Keratinocyte (primary cell): ENCODE data around the gene TMCC1. TPM values are rescaled to one million over a fixed set of nuclear protein-coding genes. Genes with fewer than 3 reads are reported as not detected.

ENCODE experiments used
- DNase-seq: peaks from one replicate; pipeline ENCODE4 v3.0.0-alpha.2; 2011; ENCODE audit warnings: low read depth, missing footprints, low spot score
- FAIRE-seq: peaks from 2 replicates; lab custom pipeline; 2011; peaks lifted over from hg19 to GRCh38; lab: Jason Lieb, UNC
- H2AFZ ChIP-seq: 2 replicates; pipeline ENCODE4 v1.6.0; 2012; ENCODE audit warnings: low read length, control low read depth, inconsistent platforms; ENCODE audit not compliant: control insufficient read depth
- H3K27ac ChIP-seq: 2 replicates; pipeline ENCODE4 v1.5.1; 2011; ENCODE audit warnings: low read length; ENCODE audit not compliant: control insufficient read depth, insufficient read depth
- H3K27me3 ChIP-seq: 3 replicates; pipeline ENCODE4 v1.6.0; 2011; ENCODE audit warnings: low read length; ENCODE audit not compliant: control insufficient read depth, insufficient read depth; ENCODE audit errors: extremely low read depth
- H3K36me3 ChIP-seq, 2 experiments: 2 replicates in 1 of 2; 3 replicates in 1 of 2; pipeline ENCODE4 v1.5.1; 2011; ENCODE audit warnings: low read length in 2 of 2, mild to moderate bottlenecking in 1 of 2; ENCODE audit not compliant: control insufficient read depth in 2 of 2, insufficient read depth in 2 of 2; ENCODE audit errors: extremely low read depth in 1 of 2
- H3K4me1 ChIP-seq: 3 replicates; pipeline ENCODE4 v1.5.1; 2011; ENCODE audit warnings: low read length; ENCODE audit not compliant: control insufficient read depth, insufficient read depth; ENCODE audit errors: extremely low read depth
- H3K4me2 ChIP-seq: 3 replicates; pipeline ENCODE4 v1.6.0; 2011; ENCODE audit warnings: low read depth, low read length; ENCODE audit not compliant: control insufficient read depth, insufficient read depth; ENCODE audit errors: extremely low read depth
- H3K4me3 ChIP-seq, 3 experiments: fragments of 200-600 bp in 1 of 3; sonication (generic) in 1 of 3; 2 replicates in 2 of 3; 3 replicates in 1 of 3; pipeline ENCODE4 v1.5.1; 2011 to 2016; ENCODE audit warnings: low read length in 3 of 3, mild to moderate bottlenecking in 3 of 3, control low read depth in 2 of 3, inconsistent platforms in 1 of 3, low read depth in 1 of 3, mixed read lengths in 1 of 3, mixed run types in 1 of 3, moderate library complexity in 1 of 3; ENCODE audit not compliant: control insufficient read depth in 2 of 3, insufficient read depth in 2 of 3; ENCODE audit errors: extremely low read depth in 1 of 3
- H3K79me2 ChIP-seq: 2 replicates; pipeline ENCODE4 v1.6.0; 2012; ENCODE audit warnings: low read length; ENCODE audit not compliant: control insufficient read depth, insufficient read depth
- H3K9ac ChIP-seq: 3 replicates; pipeline ENCODE4 v1.6.0; 2011; ENCODE audit warnings: low read length; ENCODE audit not compliant: control insufficient read depth, insufficient read depth; ENCODE audit errors: extremely low read depth
- H3K9me1 ChIP-seq: 3 replicates; pipeline ENCODE4 v1.6.0; 2011; ENCODE audit warnings: low read length; ENCODE audit not compliant: control insufficient read depth, insufficient read depth; ENCODE audit errors: extremely low read depth
- H3K9me3 ChIP-seq: 2 replicates; pipeline ENCODE4 v1.5.1; 2012; ENCODE audit warnings: low read depth, low read length; ENCODE audit not compliant: control insufficient read depth
- H4K20me1 ChIP-seq: 3 replicates; pipeline ENCODE4 v1.6.0; 2011; ENCODE audit warnings: low read length; ENCODE audit not compliant: control insufficient read depth, insufficient read depth; ENCODE audit errors: extremely low read depth
- CTCF ChIP-seq, 3 experiments: IDR thresholded peaks in 1 of 3; conservative IDR thresholded peaks in 1 of 3; optimal IDR thresholded peaks in 1 of 3; 2 replicates in 2 of 3; 3 replicates in 1 of 3; pipeline versions ENCODE3 to v1.5.1; 2011; ENCODE audit warnings: low read length in 3 of 3, mild to moderate bottlenecking in 3 of 3, moderate library complexity in 2 of 3, control low read depth in 1 of 3, inconsistent platforms in 1 of 3; ENCODE audit not compliant: insufficient read depth in 2 of 3; ENCODE audit errors: extremely low read depth in 1 of 3
- EZH2 ChIP-seq: IDR thresholded peaks from one replicate; pipeline ENCODE4 v1.6.1; 2012; ENCODE audit warnings: inconsistent platforms, mild to moderate bottlenecking, low read length, moderate library complexity
- dilution Hi-C: fragments of 300-500 bp; cut with MboI; formaldehyde crosslinking; loops from one replicate; pipeline ENCODE4 v1.7.0; 2020; ENCODE audit warnings: low sequenced_read_pairs; ENCODE audit not compliant: extremely low pct_ligation_motif_present
- polyA plus RNA-seq, 5 experiments: library from polyadenylated mRNA; depleted of rRNA in 3 of 5; stranded (reverse) in 3 of 5; stranded (forward) in 1 of 5; unstranded in 1 of 5; fragments of >200 nt; gene quantifications; 1 replicate in 1 of 5; 2 replicates in 3 of 5; 3 replicates in 1 of 5; pipeline versions ENCODE4 v1.2.1 to v1.2.3, GENCODE V29; 2011 to 2012; ENCODE audit warnings: missing spikeins in 2 of 5, low read depth in 1 of 5, low replicate concordance in 1 of 5

TMCC1 gene
- polyA plus RNA-seq, 1 donor (not counting 4 experiments of a cell fraction or from before 2014, with no cell fraction given) = 27.7 TPM

GRCh38 chr3:129618186-129618820 is 275.2 kb downstream of the TMCC1 start:
- Histone ChIP-seq H3K79me2 (no peaks in the 10 kb centered on the region), H3K36me3 (no peaks in the 10 kb centered on the region), H4K20me1 (no peaks in the 10 kb centered on the region), H3K27ac (no peak overlapping the region), H3K9me1 (no peaks in the 10 kb centered on the region), H3K9me3 (no peaks in the 10 kb centered on the region), H3K4me3 (no peak overlapping the region), H3K4me1 (no peaks in the 10 kb centered on the region), H2AFZ (no peak overlapping the region), H3K27me3 (no peaks in the 10 kb centered on the region), H3K4me2 (no peak overlapping the region), H3K9ac (no peak overlapping the region)
- dilution Hi-C loops = no loop called here
- FAIRE-seq = no peak
- no peak for DNase-seq
- no peak for TF ChIP-seq EZH2
- no peak for TF ChIP-seq CTCF (optimal IDR thresholded peaks at IDR 0.05 in 1 of 3, IDR thresholded peaks at IDR 0.05 in 1 of 3, conservative IDR thresholded peaks at IDR 0.05 in 1 of 3; ENCODE audit: extremely low read depth in 1 of 3, insufficient read depth in 2 of 3, low read length in 3 of 3)

- no peak overlapping the region for H3K4me3 ChIP-seq
- H3K79me2 ChIP-seq = no peaks in the 10 kb centered on the region
- no peak overlapping the region for H3K4me2 ChIP-seq
- TF ChIP-seq CTCF (optimal IDR thresholded peaks at IDR 0.05 in 1 of 3, IDR thresholded peaks at IDR 0.05 in 1 of 3, conservative IDR thresholded peaks at IDR 0.05 in 1 of 3; ENCODE audit: extremely low read depth in 1 of 3, insufficient read depth in 2 of 3, low read length in 3 of 3) = no peak
- TF ChIP-seq EZH2 = no peak
- no peaks in the 10 kb centered on the region for H3K9me3 ChIP-seq
- no peaks in the 10 kb centered on the region for H3K4me1 ChIP-seq
- H3K27me3 ChIP-seq = no peaks in the 10 kb centered on the region
- no peak overlapping the region for H3K9ac ChIP-seq
- H4K20me1 ChIP-seq = no peaks in the 10 kb centered on the region
- no peaks in the 10 kb centered on the region for H3K9me1 ChIP-seq
- dilution Hi-C loops = no loop called here
- H2AFZ ChIP-seq = no peak overlapping the region
- FAIRE-seq (no peak), DNase-seq (no peak)
- no peak overlapping the region for H3K27ac ChIP-seq
- no peaks in the 10 kb centered on the region for H3K36me3 ChIP-seq
These were observed 275.9 kb downstream of the TMCC1 start for GRCh38 chr3:129617381-129618185.
